ENCODE measurements around the gene EXT2.

Gene EXT2

GRCh38 chr11:44248109-44248508 lies 152.6 kb downstream of the EXT2 start:
- DNase-seq, result no peak

GRCh38 chr11:44250421-44250820 lies 154.9 kb downstream of the EXT2 start:
- no peak for DNase-seq

GRCh38 chr11:44252999-44253602 lies 157.6 kb downstream of the EXT2 start:
- DNase-seq, result no peak

- DNase-seq, result no peak
Observed at GRCh38 chr11:44255406-44256071, 160.1 kb downstream of the EXT2 start.

GRCh38 chr11:44256673-44257291 lies 161.3 kb downstream of the EXT2 start:
- DNase-seq, result no peak

GRCh38 chr11:44257338-44258189 lies 162.1 kb downstream of the EXT2 start:
- DNase-seq, result no peak

- no peak for DNase-seq
Observed at GRCh38 chr11:44258190-44258489, 162.7 kb downstream of the EXT2 start.

- no peak for DNase-seq
Observed at GRCh38 chr11:44258839-44259420, 163.5 kb downstream of the EXT2 start.

- no peak for DNase-seq
Observed at GRCh38 chr11:44260081-44260480, 164.6 kb downstream of the EXT2 start.

- no peak for DNase-seq
Observed at GRCh38 chr11:44261800-44262591, 166.5 kb downstream of the EXT2 start.

GRCh38 chr11:44263738-44264437 lies 168.4 kb downstream of the EXT2 start:
- no peak for DNase-seq

GRCh38 chr11:44264438-44264749 lies 168.9 kb downstream of the EXT2 start:
- DNase-seq, result no peak

- DNase-seq, result no peak
Observed at GRCh38 chr11:44264761-44265160, 169.3 kb downstream of the EXT2 start.

GRCh38 chr11:44266056-44266780 lies 170.7 kb downstream of the EXT2 start:
- no peak for DNase-seq

GRCh38 chr11:44267006-44267749 lies 171.7 kb downstream of the EXT2 start:
- no peak for DNase-seq

GRCh38 chr11:44267750-44268613 lies 172.5 kb downstream of the EXT2 start:
- no peak for DNase-seq

GRCh38 chr11:44268614-44269080 lies 173.2 kb downstream of the EXT2 start:
- no peak for DNase-seq

GRCh38 chr11:44269369-44270351 lies 174.2 kb downstream of the EXT2 start:
- DNase-seq, result peak; percentile 14

Data from 8988T (cell line).